Stimulated activated CD4-positive, alpha-beta T cell treated with anti-CD3 and anti-CD28 coated beads, Interleukin-15, amount 100 ng/mL, for 48 hours (primary cell): ENCODE results near the gene LRRTM4.
"Not testable (repeated sequence)": the region's sequence is repeated elsewhere in the genome, so short reads cannot be mapped to it uniquely, and the experiment has no call there.

Experiments
- DNase-seq, 2 donors: peaks; one replicate each; pipeline ENCODE4 v3.0.0-alpha.2; 2020; ENCODE audit warnings: low read depth in 2 of 2

Gene LRRTM4

GRCh38 chr2:77086051-77086450 is 436.1 kb downstream of the LRRTM4 start:
- DNase-seq, result no peak

- no peak for DNase-seq
These were observed 436.6 kb downstream of the LRRTM4 start for GRCh38 chr2:77085561-77085960.

GRCh38 chr2:77081597-77081996 is 440.6 kb downstream of the LRRTM4 start:
- no peak for DNase-seq

GRCh38 chr2:77064324-77064723 is 457.9 kb downstream of the LRRTM4 start:
- no peak for DNase-seq

- DNase-seq, result no peak
These were observed 467.2 kb downstream of the LRRTM4 start for GRCh38 chr2:77054938-77055337.

- DNase-seq, result no peak
These were observed 475.8 kb downstream of the LRRTM4 start for GRCh38 chr2:77046339-77046738.

GRCh38 chr2:77045456-77045855 is 476.7 kb downstream of the LRRTM4 start:
- DNase-seq, result not testable (repeated sequence)

GRCh38 chr2:77034445-77034844 is 487.7 kb downstream of the LRRTM4 start:
- DNase-seq, result no peak

GRCh38 chr2:77029237-77029636 is 492.9 kb downstream of the LRRTM4 start:
- DNase-seq, result not testable (repeated sequence)

- DNase-seq, result no peak
These were observed 494.1 kb downstream of the LRRTM4 start for GRCh38 chr2:77028032-77028600.

GRCh38 chr2:77025714-77026113 is 496.5 kb downstream of the LRRTM4 start:
- DNase-seq, result no peak

GRCh38 chr2:77021161-77021560 is 501.0 kb downstream of the LRRTM4 start:
- no peak for DNase-seq

- DNase-seq, result no peak
These were observed 504.0 kb downstream of the LRRTM4 start for GRCh38 chr2:77018219-77018618.

- no peak for DNase-seq
These were observed 504.8 kb downstream of the LRRTM4 start for GRCh38 chr2:77017355-77017745.

- no peak for DNase-seq
These were observed 505.5 kb downstream of the LRRTM4 start for GRCh38 chr2:77016443-77017354.

GRCh38 chr2:77013953-77014352 is 508.2 kb downstream of the LRRTM4 start:
- no peak for DNase-seq

- no peak for DNase-seq
These were observed 508.7 kb downstream of the LRRTM4 start for GRCh38 chr2:77013457-77013856.

GRCh38 chr2:77009307-77009706 is 512.9 kb downstream of the LRRTM4 start:
- DNase-seq, result no peak

GRCh38 chr2:77008853-77009252 is 513.3 kb downstream of the LRRTM4 start:
- DNase-seq, result no peak

- DNase-seq, result no peak
These were observed 514.5 kb downstream of the LRRTM4 start for GRCh38 chr2:77007686-77008085.

GRCh38 chr2:77005522-77005921 is 516.7 kb downstream of the LRRTM4 start:
- DNase-seq, result no peak

- DNase-seq, result no peak
These were observed 520.3 kb downstream of the LRRTM4 start for GRCh38 chr2:77001895-77002294.

GRCh38 chr2:76998704-76999103 is 523.5 kb downstream of the LRRTM4 start:
- DNase-seq, result no peak
